Lower lobe of right lung (tissue), 2 donors: ENCODE measurements around the gene PLK3. TPM values are rescaled to one million over a fixed set of nuclear protein-coding genes. Genes with fewer than 3 reads are reported as not detected.

Experiments
- ATAC-seq, 2 donors: fragments of 200-7000 bp; cut with Tn5 transposase; one replicate each; pipeline ENCODE4 v1.9.1; 2020 to 2022; ENCODE audit warnings: mild to moderate bottlenecking in 2 of 2, moderate library complexity in 2 of 2
- DNase-seq: peaks from one replicate; pipeline ENCODE4 v3.0.0-alpha.2; 2020
- H3K27ac ChIP-seq: fragments of 200-600 bp; one replicate; pipeline ENCODE4 v1.8.0; 2022
- H3K27me3 ChIP-seq: fragments of 200-600 bp; one replicate; pipeline ENCODE4 v1.8.0; 2022; ENCODE audit warnings: low read depth
- H3K36me3 ChIP-seq: fragments of 200-600 bp; one replicate; pipeline ENCODE4 v1.8.0; 2022; ENCODE audit warnings: mild to moderate bottlenecking
- H3K4me1 ChIP-seq: fragments of 200-600 bp; one replicate; pipeline ENCODE4 v1.8.0; 2022
- H3K4me3 ChIP-seq: fragments of 200-600 bp; one replicate; pipeline ENCODE4 v1.8.0; 2022; ENCODE audit warnings: mild to moderate bottlenecking
- H3K9me3 ChIP-seq: fragments of 200-600 bp; one replicate; pipeline ENCODE4 v1.8.0; 2022
- intact Hi-C: fragments of 100-400 bp; cut with DNase I; formaldehyde crosslinking; loops from one replicate; pipeline ENCODE4 v1.11.0; 2022
- total RNA-seq: library from RNA; stranded (reverse); fragmentation: NEBNext Ultra II Directional; extraction: Animal tissue kit (Norgen Biotek cat#: 25700); gene quantifications from one replicate; pipeline ENCODE4 v1.2.1, GENCODE V29; 2021
- TF ChIP-seq, protein P1 (sequence below): fragments of 200-600 bp; IDR thresholded peaks from one replicate; pipeline ENCODE4 v1.8.0; 2022; ENCODE audit warnings: antibody characterized with exemption, mild to moderate bottlenecking
- donor health status: DM: no; HTN: yes; CAD: no; lungs with severe emphysema.

The PLK3 gene
- total RNA-seq, 1 donor from 2014 or later = 27.7 TPM

DNA sequence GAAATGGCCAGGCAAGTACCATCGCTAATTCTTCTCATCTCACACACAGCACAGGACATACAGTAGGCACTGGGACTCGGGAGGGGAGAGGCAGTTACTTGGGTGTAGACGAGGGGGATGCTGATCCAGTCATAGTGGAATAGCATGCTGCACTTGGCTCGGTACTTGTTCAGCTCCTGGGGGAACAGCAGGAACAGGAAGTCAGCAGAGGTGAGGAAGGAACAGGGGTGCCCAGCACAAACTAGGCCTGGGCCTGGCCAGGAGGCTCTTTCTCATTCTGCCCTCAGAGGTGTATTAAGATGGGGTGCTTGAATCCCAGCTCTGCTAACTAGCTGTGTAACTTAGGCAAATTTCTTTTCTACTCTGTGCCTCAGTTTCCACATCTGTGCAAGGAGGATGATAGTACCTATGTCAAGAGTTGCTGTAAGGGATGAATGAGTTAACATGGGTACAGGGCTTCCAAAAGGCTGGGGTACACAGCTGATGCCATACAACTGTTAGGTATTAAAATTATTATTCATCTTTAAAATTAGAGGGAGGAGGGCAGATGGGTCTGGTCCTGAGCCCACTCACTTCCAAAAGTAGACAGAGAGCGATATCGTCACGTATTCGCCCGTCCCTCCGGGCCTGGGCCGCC, 14.6 kb upstream of the PLK3 start:
- Histone ChIP-seq H3K27ac (peak overlapping the region; percentile 67), H3K36me3 (peaks cover 11% of the 10 kb centered on the region), H3K4me3 (peak overlapping the region; percentile 59), H3K9me3 (no peaks in the 10 kb centered on the region), H3K4me1 (peaks cover 35% of the 10 kb centered on the region), H3K27me3 (no peaks in the 10 kb centered on the region)
- ATAC-seq (no peak), DNase-seq (peak; percentile 14)
- intact Hi-C loops = no loop called here
- TF ChIP-seq, protein P1, sequence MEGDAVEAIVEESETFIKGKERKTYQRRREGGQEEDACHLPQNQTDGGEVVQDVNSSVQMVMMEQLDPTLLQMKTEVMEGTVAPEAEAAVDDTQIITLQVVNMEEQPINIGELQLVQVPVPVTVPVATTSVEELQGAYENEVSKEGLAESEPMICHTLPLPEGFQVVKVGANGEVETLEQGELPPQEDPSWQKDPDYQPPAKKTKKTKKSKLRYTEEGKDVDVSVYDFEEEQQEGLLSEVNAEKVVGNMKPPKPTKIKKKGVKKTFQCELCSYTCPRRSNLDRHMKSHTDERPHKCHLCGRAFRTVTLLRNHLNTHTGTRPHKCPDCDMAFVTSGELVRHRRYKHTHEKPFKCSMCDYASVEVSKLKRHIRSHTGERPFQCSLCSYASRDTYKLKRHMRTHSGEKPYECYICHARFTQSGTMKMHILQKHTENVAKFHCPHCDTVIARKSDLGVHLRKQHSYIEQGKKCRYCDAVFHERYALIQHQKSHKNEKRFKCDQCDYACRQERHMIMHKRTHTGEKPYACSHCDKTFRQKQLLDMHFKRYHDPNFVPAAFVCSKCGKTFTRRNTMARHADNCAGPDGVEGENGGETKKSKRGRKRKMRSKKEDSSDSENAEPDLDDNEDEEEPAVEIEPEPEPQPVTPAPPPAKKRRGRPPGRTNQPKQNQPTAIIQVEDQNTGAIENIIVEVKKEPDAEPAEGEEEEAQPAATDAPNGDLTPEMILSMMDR = no peak

DNA sequence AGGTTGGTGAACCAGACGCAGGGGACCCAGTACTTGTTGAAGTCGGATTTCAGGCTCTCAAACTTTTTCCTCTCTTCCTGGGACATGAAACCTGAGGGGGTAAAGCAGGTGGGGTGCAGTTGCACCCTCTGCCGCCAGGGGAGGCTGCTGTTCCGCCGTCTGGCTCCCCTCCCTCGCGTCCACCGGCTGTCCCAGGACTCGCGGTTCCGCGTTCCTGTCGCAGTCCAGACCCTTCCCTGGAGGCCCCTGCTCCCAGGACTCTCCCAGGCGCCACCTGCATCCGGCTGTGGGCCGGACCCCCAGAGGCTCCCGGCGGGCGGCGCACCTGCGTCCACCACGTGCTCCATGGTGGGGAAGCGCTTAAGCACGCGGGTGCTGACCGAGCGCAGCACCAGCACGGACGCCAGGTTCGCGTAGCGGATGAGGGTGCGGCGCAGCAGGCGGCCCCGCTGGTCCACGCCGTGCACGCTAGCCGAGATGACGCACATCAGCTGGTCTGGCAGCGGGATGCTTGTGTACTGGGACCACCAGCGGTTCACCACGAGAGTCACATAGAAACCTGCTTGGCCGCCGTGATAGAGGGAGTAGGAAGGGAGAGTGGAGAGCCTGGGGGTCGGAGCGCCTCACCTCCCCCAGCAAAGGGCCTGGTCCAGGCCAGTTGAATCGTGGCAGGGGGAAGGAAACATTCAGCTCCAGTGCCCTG, 13.9 kb upstream of the PLK3 start:
- peak; percentile 86 for DNase-seq
- intact Hi-C loops = no loop called here

DNA sequence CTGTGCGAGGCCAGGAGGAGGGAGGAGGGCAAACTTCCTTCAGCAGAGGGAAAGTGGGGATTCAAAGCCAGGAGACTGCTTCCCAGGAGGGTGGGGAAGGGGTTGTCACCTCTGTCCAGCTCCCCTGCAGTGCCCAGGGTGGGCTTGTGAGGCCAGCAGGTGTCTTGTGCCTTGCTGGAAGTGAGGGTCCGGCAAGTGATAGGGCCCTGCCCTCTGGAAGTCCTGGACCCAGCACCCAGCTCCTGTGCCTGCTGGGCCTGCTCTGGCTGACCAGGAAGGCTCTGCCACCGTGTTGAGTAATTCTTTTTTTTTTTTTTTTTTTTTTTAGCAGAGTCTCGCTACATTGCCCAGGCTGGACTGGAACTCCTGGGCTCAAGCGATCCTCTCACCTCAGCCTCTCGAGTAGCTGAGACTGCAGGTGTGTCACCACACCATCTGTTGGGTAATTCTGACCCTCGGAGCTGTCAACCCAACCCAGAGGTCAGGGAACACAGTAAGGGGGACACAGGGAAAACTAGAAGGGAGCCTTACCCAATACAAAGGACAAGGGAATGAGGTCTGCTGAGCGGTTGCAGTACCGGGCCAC, 13.2 kb upstream of the PLK3 start:
- Histone ChIP-seq H3K4me3 (no peak overlapping the region), H3K9me3 (no peaks in the 10 kb centered on the region), H3K27me3 (no peaks in the 10 kb centered on the region), H3K4me1 (peaks cover 35% of the 10 kb centered on the region), H3K36me3 (no peaks in the 10 kb centered on the region), H3K27ac (no peak overlapping the region)
- TF ChIP-seq, protein P1 = no peak
- no peak for ATAC-seq
- no peak for DNase-seq
- intact Hi-C loops = no loop called here

More for the DNA sequence above, 13.9 kb upstream of the PLK3 start:
- ATAC-seq = peak; percentile 85 to 93
- Histone ChIP-seq H3K36me3 (peaks cover 4% of the 10 kb centered on the region), H3K27ac (peak overlapping the region; percentile 67), H3K4me1 (peaks cover 35% of the 10 kb centered on the region), H3K4me3 (peak overlapping the region; percentile 59), H3K9me3 (no peaks in the 10 kb centered on the region), H3K27me3 (no peaks in the 10 kb centered on the region)
- TF ChIP-seq, protein P1 = peak; percentile 98

DNA sequence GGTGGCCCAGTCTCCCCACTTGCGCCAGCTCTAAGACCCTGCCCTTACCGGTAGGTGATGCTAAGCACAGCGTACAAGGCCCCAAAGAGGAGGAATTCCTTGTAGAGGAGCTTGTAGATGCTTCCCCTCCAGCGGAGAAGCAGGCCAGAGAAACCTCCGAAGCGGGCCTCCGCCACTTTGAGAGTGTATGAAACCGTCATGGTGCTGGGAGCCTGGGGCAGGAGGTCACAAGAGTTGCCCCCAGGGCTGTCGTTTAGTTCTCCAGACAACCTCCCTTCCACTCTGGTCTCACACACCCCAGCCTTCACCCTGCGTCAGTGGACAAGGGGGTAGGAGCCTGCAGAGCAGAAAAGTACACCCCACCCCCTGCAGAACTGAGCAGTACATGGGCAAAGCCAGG, 12.7 kb upstream of the PLK3 start:
- Histone ChIP-seq H3K27ac (no peak overlapping the region), H3K9me3 (no peaks in the 10 kb centered on the region), H3K4me1 (peaks cover 35% of the 10 kb centered on the region), H3K4me3 (no peak overlapping the region), H3K27me3 (no peaks in the 10 kb centered on the region), H3K36me3 (no peaks in the 10 kb centered on the region)
- no peak for ATAC-seq
- intact Hi-C loops = no loop called here
- DNase-seq = no peak
- TF ChIP-seq, protein P1 = no peak

DNA sequence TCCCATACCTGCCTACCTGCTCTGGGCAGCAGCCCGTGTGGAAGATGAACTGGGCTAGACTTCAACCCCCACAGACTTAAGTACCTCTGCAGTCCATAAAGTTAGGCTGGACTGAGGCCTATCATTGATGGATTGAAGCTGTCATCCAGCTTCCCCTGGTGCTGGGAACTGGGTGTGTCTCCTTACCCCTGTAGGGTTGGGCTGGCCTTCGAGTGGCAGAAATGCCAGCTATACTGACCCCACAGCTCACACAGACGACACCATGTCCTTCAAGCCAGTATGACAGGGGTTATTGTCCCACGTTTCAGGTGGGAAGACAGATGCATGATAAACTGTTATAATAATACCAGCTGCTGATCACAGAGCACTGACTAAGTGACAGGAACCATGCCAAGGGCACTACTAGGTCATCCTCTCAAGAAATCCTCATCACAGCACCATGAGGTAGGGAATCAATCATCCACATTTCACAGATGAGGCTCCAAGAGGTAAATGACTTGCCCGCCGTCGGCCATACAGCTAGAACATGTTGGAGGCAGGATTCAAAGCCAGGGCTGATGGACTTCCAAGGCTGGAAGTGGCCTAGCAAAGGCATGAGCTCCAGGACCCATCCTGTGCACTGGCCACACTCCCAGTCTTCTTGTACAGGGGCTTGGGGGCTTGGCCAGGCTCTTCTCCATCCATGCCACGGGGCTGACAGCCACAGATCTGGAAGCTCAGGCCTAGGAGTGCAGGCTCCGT, 11.9 kb upstream of the PLK3 start, which contains the start of gene BEST4:
TSS of gene BEST4 (minus strand) at position 51 of the 741 bp plus-strand sequence. CDS start 465 bp downstream, outside the sequence.
- ATAC-seq (no peak), DNase-seq (no peak)
- Histone ChIP-seq H3K27me3 (no peaks in the 10 kb centered on the region), H3K36me3 (no peaks in the 10 kb centered on the region), H3K4me1 (peaks cover 32% of the 10 kb centered on the region), H3K9me3 (no peaks in the 10 kb centered on the region), H3K27ac (no peak within 1 kb of the TSS), H3K4me3 (no peak within 1 kb of the TSS)
- intact Hi-C loops = no loop called here
- TF ChIP-seq, protein P1 = no peak
